T-helper 1 cell (primary cell): ENCODE results near the gene SF1.
A peak's percentile ranks its signal among the peaks of the same experiment; 100 is the strongest.

Experiments
- DNase-seq, 5 donors: peaks; one replicate each; pipeline ENCODE4 v3.0.0-alpha.2; 2012 to 2020

SF1 gene

DNA sequence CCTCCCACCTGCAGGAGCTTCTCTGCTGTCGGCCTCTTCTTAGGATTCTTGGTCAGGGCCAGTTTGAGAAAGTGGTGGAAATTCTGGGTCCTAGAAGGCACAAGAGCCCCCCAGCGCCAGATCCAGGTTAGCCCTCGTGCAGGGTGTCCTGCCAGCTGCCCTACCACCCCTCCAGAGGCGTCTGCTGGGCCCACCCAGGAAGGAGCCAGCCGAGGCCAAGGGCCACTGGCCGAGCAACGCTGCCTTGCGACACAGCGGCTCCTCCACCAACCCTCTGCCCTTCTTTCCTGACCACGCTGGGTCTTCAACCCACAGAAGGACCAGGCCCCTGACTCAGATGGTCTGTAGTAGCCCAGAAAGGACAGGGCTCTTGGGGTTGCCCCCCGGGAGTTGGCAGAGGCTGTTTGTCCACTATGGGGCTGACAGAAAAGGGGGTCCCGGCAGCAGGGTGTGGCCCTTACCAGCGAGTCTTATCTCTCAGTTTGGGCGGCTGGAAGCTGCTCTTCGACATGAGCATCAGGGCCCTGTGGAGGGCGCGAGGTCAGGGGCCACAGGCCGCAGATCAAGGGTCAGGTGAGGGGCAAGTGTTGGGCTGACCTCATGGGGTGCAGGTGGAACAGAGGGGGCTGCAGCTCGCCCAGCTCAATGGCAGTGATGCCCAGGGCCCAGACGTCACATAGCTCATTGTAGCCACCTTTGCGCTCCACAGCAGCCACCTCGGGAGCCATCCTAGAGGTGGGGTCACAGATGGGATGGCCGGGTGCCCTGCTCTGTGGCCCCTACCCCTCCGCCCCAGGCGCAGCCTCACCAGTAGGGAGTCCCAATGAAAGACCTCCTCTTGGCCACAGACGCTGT lies 22.2 kb upstream of the SF1 start:
- no peak for DNase-seq

DNA sequence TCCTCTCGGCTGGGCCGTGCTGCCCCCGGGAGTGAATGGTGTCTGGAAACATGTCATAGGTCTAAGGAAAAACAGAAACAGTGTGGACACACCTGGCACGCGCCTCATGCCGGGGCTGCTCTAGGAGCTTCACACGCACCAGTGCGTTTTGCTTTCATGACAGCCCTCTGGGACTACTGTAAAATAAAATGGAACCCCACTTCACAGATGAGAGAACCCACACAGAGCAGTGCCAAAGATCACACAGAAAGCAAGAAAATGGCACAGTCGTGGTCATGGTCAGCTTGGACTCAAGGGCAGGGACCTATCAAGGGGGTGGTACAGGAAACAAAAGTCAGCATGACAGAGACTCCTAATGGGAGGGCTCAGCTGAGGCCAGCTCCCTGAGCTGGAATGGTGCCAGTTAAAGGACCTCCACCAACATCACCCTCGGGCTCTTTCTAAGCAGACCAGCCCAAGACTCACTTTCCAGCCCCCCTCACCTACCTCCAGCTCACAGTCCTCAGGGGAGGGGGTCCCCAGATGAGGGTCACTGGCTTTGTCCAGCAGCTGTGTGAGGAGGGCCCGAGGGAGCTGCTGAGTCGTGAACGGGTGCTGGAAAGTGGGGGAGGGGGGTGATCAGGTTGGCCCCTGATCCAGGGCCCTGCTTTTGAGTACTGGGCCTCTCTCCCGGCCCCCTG lies 21.4 kb upstream of the SF1 start:
- no peak for DNase-seq

DNA sequence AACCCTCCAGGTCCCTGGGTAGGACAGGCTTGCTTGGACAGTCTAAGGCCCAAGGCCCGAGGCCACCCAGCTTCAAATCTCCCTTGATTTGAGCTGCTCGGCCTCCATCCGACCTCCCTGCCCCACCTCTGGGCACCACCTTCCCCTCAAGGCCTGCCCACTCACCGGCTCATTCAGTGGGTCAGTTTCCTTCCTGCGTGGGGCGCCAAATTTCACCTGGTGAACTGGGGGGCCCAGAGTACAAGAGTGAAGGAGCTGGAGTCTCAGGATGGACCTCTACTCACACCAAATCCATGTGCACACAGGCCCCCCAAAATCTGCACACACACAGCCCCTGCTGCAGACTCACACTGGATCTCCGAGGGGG lies 20.9 kb upstream of the SF1 start:
- DNase-seq, result no peak

DNA sequence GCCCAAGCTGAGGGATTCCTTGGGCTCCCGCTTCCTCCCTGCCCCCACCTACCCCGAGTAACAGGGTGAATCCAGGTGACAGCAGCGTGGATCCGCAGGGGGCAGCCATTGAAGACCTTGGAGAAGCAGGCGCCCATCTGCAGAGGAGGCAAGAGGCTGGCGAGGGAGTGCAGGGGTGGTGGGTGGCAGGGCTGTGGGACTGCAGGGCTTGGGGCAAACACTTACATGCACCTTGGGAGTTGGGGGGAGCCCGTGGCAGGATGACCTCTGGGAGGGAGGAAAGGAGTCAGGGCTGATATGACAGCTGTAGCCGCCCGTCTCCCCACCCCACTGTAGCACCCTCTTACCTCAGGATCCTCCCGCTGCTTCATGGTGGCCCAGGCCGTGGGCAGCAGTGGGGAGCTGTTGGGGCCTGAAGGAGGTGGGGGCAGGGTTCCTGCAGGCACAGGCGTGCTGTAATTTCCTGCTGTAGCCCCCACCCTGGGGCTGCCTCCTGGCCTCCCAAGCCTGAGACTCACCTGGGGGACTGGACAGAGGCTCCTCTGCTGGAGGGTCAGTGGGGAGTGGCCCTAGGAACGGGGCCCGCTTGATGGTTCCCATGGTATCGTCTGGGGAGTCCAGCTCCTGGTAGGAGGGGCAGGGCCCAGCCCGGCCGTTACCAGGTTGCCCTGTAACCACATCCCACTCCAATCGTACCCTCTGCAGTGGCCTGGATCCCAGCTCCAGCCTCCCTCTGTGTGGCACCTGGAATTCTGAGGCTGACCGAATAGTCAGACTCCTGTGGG lies 18.6 kb upstream of the SF1 start:
- no peak for DNase-seq

DNA sequence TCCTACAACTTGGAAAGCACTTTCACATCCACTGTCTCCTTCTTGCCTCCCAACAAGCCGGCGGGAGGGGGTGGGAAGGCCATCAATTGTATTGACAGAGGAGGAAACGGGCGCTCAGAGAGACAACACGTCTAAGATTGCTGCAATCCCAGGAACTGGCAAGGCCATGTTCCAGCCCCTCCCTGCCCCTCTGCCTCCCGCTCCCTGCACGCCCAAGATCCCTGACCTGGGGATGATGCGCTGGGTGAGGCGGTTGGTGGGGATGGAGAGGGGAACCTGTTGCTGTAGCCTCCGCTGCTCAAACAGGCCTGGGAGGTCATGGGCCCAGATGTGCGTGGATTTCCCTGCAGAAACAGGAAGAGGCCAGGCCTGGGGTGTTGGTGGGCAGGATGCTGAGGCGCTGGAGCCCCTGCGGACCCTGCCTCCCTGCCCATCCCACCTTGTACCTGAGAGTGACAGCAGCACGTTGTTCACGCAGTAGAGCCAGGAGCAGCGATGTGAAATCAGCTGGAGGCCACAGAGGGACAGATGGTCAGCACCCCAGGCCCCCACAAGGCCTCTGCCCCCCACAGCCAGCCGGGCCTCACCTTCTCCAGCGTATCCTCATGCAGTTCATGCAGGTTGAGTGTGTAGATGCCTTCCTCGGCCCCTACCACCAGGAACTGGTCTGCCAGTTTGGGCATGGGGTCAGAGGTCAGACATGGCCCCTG lies 17.9 kb upstream of the SF1 start:
- DNase-seq, result no peak

DNA sequence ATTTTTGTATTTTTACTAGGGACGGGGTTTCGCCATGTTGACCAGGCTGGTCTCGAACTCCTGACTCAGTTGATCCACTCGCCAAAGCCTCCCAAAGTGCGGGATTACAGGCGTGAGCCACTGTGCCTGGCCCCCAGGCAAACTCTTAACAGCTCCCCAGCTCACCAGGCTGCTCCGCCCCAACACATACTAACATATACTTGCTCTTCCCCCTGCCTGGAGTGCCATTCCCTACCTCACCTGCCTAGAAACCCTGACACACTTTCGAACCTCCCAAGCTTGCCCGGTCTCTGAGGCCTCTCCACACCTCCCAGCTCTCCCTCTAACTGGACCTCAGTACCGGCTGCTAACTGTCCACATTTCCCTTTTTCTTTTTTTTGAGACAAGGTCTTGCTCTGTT lies 16.2 kb upstream of the SF1 start:
- no peak for DNase-seq

DNA sequence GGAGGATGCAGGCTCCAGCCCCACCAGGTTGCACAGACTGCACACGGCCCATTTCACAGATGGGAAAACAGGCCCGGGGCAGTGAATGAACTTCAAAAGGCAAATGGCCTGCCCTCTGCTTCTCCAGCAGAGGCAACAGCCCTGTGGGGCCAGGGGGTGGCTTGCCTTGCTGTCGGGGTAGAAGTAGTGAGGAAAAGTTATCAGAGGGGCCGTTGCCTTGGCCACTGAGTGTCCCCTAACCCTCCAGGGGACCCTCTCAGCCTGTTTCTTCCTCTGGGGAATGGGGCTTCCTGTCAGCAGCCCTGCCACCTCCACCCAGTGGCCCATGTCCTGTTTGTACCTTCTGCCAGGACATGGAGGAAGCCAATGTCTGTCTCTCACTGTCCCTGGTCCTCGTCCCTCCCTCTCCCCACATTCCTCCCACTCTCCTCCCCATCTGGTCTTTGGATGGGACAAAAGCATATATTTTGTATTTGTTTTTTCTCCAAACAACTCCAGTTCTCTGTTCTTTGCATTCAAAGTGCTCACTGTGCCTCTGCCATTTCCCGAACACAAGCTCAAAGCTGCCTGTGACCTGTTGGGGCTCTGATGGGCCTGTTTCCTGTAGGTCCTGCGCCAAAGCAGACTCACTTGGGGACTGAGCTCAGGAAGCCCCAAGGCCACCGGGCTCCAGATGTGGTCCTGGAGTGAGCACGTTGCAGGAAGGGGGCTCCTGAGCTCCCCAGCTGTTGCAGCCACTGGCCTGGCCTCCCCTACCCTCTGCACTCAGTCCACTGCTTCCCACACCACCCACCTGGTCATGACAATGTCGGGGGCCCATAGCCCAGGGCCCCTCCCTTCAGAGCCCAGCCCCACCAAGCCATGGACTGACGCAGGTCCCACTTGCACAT lies 15.2 kb upstream of the SF1 start:
- DNase-seq, result no peak

DNA sequence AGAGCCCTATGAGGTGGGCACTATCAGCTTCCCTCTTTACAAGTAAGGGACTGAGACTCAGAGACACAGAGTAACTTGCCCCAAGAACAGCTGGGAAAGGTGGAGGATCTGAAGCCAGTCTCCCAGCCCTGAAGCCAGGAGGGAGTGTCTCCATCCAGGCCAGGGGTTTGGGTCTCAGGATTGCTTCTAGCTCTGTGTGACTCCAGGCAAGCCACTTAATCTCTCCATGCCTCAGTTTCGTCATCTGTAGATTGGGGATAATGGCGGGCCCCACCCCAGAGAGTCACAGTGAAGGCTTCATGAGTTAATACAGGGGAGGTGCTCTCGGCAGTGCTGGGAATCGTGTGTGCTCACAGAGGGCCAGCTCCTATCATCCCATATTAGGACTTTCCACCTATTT lies 14.1 kb upstream of the SF1 start:
- DNase-seq, result no peak

DNA sequence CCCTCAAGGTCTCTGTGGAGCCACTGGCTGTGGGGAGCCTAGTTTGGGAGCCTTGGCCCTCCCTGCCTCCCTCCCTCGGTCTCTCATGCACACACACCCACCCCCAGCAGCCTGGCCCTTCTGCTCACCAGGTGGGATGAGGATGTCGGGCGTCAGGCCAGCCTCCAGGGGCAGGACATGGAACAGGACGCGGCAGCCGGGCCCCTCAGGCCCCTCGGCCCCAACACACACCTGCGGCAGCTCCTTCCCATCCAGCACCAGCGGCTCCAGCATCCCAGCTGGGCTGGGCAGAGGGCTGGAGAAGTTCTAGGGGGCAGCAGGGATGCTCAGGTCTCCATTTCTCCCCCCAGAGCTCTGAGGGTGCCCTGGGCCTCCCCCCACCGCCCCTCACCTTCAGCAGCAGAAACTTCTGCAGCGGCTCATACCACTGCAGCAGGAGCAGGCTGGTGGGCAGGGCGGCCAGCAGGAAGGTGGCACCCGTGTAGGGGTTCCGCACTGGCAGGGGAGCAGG lies 13.5 kb upstream of the SF1 start:
- no peak for DNase-seq

DNA sequence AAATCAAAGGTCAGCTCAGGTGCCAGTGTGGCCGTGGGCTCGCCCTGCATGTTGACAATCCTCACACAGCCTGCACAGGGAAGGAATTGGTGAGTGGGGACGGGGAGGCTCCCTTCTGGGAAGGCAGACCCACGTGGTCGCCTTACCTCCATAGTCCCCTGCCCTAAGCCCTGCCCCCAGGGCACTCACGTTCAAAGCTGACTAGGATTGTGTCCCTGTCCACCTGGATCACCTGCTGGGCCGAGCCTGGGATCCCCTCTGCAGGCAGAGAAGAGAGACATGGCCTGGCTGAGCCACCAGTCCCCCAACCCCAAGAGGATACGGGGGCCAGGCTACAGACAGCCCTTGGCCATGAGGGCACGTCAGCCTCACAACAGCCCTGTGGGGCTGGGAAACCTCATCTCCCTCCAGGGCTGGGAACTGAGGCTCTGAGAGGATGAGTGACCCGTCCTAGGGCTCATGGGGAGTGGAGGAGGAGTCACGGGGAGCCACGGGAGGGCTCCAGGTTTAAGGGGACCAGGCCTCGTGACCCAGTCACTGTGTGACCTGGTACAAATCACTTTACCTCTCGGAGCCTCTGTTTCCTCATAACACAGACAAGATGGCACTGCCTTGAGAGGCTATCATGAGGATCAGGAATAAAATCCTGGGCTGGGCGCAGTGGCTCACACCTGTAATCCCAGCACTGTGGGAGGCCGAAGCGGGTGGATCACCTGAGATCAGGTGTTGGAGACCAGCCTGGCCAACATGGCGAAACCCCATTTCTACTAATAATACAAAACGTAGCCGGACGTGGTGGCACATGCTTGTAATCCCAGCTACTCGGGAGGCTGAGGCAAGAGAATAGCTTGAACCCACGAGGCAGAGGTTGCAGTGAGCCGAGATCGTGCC lies 12.1 kb upstream of the SF1 start:
- DNase-seq, result no peak

DNA sequence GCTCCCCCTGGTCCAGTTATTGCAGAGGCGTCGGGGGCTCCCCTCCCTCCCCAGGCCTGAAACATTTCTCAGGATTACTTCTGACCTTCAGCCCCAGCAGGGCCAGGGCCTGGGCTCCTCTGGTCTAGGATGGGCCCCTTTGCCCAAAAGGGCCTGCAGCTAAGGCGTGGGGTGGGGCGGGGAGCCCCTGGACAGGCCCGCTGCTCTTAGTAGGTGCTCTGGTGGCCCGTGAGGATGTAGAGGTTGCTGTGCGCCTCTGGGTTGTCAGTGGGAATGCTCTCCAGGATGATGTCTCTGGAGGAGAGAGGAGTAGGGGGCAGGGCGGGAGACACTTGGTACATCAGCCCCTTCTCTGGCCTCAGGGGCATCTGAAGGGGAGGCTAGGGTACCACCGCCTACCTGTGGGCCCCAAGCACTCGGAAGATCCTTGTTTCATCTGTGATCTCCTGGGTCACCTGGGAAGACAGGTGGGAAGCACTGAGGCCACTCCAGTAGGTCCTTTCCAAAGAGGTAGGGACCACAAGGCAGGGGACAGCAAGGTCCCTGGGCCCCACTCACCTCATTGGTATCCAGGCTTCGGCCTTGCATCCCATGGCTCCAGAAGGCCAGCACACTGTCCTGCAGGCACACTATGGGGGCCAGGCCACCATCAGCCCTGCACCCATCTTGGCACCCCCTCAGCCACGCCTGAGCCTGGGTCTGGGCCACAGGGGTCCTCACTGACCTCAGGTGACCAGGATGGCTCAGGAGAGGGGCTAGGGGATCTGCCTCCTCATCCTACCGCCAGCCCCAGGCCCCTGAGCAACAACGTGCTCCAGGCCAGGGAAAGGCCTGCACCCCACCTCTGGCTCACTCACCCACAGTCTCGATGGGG lies 11.2 kb upstream of the SF1 start:
- DNase-seq, result no peak

DNA sequence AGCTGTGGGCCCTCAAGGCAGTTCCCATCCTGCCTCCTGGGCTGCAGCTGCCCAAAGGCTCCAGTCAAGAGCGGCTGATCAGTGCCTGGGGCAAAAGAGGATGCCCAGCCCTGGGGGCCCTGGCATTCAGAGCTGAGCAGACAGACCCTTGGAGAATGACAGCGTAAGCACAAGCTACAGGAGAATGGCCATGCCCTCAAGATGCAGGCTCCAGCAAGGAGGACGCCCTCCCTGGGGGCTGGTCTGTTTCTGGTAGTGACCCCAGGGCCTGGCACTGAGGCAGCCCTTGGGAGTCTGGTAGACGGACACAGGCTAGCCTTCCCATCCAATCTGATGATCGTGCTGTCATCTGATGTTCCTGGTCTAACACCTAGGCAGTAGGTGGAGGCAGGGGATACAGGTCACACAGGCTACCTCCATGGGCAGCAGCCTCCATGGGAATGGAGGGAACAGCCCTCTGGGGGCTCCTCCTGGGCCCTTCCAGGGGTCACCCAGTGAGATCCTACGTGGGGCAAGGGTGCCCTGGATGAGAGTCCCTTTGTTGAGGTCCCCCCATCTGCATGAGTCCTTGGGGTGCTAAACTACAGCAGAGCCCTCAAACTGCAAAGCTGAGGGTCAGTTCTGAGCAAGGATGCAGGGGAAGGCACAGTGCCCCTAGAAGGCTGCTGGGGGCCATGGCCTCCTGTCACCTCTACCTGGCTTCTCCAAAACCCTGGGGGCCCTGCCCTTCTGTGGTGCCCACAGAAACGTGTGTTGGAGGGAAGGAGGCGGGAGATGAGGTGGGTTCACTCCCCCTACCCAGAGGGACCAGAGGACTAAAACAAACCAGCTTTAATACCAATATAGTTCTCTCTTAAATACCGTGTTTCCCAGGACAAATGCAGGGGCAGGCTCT lies 10.2 kb upstream of the SF1 start:
- no peak for DNase-seq

DNA sequence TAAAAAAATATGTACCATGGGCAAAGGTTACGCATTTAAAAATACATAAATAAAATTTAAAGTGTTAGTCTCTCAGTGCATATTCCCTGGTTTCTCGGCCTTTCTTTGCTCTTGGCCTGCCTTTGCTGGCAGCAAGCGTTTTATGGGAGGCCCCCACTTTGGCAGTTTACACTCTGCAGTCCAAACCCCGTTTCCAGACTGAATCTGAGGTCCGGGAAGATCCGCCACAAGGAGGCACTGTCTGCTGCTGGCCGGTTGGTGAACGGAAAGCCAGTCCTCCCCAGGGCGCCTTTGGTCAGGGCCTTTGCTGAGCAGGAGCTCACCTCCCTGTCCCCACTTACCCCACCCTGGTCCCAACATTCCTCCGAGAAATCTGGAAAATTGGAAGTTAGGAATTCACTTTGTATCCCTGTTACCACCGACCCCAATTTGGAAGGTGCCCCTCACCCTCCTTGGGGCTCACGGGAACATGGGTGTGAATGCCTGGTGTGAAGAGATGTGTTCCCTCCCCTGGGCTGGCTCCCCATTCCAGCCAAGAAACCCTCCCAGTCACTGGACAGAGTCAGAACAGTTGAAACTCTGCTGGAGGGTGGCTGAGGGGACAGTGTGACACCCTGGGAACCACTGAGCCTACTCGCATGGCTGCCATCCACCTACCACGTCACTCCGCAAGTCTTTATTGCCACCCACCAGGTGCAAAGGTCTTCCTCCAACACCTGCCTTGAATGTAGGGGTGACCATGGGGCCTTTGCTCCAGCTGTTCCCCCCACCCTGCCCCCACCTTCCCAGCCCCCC lies 9.4 kb upstream of the SF1 start:
- DNase-seq, result peak in 3 of 5 donors; percentile 38 to 53 (median 48)

DNA sequence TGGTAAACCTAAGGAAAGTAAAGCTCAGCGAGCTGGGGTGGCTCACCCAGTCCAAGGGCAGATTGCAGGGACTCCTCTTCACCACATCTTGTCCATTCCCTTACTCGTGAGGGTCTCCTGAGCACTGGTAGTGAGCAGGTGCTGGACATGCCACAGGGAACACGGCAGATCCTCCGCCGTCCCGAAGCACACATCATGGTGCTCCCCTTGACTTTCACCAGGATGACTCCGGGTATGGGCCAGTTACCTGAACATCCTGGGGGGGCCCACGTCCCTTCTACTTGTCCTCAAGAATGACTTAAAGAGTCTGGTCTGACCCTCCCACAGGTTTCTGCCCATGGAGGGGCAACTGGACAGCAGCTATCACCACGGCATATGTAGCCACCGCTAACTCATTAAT lies 8.0 kb upstream of the SF1 start:
- no peak for DNase-seq

DNA sequence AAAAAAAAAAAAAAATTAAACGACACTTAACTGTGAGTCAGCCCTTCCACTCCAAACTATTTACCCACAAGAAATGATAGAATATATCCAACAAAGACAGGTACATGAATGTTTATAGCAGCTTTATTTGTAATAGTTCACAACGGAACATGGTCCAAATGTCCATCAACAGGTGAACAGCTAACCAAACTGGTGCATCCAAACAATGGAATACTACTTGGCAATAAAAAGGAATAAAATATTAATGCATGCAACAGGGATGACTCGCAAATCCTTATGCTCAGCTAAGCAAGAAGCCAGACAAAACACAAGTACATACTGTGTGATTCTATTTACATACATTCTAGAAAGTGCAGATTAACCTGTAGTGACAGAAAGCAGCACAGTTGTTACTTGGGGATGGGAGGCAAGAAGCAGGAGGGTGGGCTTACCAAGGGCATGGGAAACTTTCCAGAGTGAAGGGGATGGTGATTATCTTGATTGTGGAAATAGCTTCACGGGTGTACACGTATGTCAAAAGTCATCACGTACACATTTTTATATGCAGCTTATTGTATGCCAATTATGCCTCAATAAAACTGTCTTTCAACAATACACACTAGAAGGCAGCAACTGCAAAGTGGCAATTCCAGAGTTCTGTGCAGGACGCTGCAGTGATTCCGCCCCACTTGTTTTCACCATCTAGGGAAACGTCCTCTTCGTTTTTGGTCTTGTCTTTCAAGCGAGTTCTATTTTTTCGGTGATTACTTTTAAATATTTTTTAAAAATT lies 6.7 kb upstream of the SF1 start:
- no peak for DNase-seq

DNA sequence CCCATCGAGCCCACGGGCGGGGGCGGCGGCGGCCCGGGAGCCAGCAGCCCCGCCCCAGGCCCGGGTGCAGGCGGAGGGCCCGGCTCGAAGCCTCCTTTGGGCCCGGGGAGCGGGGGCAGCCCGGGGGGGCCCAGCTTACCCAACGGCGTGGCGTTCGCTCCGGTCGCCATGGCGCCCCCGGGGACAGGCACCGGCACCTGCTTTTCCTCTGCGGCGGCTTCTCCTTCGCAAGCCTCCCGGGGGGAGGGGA lies 194 bp downstream of the SF1 start:
- DNase-seq, result peak in 1 of 5 donors; percentile 26
